GM21526 (cell line): Measurements from ENCODE around the gene WDFY2.
A peak's percentile ranks its signal among the peaks of the same experiment; 100 is the strongest.
"Not testable (repeated sequence)": the region's sequence is repeated elsewhere in the genome, so short reads cannot be mapped to it uniquely, and the experiment has no call there.

ENCODE experiments used
- ATAC-seq: cut with Tn5 transposase; IDR thresholded peaks from one replicate; pipeline ENCODE4 v1.9.1; 2021; ENCODE audit warnings: moderate library complexity; ENCODE audit not compliant: unreplicated experiment, low FRiP score

The WDFY2 gene

DNA sequence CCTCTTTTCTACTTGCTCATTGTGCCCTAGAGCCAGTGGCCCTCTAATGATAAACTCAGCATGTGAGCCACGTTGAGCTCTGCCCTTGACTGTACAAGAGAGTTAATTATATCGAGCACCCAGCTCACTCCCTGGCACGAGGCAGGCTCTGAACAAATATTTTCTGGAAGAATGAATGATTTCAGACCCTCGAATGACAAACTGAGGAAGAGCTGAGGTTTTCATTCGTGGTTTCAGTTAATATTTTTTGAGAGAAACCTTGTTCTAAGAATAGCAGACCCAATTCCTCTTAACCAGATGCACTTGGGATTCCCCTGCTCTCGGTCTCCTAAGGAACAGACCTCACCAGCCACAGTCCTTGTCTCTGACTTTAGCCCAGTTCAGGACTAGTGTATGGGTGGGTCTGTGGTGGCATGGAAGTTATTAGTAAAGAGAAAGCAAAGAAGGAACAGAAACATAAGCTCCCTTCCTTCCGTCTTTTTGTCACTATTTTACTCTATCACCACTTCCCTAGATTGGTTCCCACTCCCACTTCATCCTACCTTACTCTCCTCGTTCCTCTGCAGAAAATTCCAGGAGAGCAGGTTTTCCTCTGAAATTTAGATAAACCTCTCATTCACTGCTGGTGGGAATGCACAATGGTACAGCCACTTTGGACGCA is 22.1 kb upstream of the WDFY2 start:
- ATAC-seq, result no peak

DNA sequence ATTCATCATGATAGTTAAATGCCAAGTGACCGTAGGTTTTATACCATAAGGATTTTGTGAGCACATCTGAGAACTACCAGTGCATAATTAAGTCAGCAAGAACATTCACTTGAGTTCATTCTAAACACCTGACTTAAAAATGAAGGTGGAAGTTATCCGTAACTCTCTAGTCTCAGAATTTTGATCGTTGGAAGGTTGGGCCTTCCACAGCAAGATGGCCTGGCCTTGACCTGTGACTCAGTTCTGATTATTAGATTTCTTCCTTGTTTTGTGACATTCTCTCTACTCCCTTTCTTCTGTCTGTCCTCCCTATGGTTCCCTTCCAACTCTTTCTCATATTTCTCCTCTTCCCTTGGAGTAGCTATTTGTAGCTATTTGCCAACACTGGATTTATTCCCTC is 20.0 kb upstream of the WDFY2 start:
- ATAC-seq, result no peak

DNA sequence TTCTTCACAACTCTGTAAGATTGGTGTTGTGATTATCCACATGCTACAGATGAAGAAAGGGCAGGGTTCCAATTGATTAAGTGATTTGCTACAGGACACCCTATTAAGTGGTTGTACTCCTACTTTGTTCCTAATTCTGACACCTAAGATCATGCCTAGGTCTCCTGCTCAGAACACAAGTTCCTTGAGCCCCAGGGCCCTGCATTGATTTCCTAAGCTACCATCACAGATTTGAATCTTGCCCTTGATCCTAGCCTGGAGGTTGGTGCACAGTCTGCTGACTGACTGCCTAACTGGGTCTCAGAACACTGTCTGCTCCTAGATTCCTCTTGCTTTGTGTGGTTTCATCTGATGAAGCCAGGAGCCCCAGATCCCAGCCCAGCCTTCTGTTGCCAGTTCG is 19.6 kb upstream of the WDFY2 start:
- ATAC-seq, result no peak

DNA sequence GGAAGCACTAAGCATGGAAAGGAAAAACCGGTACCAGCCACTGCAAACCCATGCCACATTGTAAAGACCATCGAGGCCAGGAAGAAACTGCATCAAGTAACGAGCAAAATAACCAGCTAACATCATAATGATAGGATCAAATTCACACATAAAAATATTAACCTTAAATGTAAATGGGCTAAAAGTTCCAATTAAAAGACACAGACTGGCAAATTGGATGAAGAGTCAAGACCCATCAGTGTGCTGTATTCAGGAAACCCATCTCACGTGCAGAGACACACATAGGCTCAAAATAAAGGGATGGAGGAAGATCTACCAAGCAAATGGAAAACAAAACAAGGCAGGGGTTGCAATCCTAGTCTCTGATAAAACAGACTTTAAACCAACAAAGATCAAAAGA is 15.3 kb upstream of the WDFY2 start:
- not testable (repeated sequence) for ATAC-seq

DNA sequence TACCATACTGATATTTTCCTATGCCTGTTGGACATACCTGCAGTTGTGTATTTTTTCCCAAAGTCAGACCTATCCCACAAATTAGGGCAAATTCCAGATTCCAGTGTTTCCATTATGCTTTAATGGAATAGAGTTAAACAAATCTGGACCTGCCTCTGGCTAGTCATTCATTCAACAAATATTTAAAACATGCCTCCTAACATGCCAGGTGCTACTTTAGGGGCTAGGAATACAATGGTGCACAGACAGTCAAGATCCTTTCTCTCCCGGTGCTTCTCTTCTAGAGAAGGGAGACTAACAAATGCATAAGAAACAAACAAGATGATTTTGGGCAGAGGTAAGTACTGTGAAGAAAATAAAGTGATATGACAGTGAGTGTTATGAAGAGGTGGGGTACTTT is 7.5 kb upstream of the WDFY2 start:
- ATAC-seq, result no peak

DNA sequence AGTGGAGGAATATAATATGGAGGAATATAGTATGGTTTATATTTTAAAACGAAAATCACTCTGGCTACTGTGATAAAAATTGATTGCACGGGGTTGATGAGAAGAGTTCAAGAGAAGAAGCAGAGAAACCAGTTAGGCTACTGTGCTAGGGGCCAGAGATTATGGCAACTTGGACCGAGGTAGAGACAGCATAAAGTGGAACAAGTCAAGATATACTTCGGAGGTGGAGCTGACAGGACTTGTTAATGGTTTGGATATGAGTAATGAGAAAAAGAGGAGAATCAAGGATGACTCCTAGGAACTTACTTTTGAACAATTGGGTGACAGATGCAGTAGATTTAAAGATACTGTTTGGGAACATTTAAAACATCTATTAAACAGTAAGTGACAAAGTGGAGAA is 6.6 kb upstream of the WDFY2 start:
- ATAC-seq, result no peak

DNA sequence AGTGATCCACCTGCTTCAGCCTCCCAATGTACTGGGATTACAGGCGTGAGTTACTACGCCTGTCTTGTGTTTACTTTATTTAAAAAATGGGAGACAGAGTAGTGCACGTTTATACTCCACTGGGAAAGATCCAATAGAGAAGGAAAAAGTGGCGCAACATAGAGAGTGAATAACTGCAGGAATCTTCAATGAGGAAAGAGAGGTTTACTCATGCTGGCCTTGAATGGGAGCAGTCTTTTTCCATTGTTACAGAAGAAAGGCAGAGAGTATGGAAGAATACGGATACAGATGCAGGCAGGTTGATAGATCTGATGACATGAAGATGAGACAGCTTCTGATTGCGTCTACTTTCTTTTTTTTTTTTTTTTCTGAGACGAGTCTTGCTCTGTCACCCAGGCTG is 4.6 kb upstream of the WDFY2 start:
- no peak for ATAC-seq

DNA sequence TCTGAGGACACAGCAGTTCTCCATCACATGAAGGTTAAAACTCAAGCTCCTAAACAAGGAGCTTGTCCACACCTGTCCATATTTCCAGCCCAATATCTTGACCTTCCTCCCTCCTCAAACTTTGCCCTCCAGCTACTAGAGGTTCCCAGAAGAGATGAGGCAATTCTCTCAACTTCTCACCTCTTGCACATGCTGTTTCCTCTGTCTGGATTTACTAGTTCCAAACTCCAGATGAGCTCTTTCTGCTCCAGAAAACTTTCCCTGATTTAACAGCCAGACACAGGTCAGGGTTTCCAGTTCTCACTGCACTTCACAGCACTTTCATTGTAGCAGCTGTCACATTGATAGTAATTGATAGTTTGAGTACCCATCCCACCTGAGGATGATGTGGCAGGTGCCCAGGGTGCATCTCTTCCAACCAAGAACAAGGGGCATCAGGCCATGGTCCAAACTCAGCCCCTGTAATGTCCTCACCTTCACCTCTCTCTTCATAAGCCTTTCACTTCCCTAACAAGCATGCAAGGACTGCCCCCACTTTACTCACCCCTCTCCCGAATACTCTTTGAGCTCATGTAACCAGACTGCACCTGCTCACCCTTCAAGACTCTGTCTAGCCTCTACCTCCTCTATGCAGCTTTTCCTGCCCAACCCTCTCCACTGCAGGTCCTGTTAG is 3.0 kb upstream of the WDFY2 start:
- no peak for ATAC-seq

DNA sequence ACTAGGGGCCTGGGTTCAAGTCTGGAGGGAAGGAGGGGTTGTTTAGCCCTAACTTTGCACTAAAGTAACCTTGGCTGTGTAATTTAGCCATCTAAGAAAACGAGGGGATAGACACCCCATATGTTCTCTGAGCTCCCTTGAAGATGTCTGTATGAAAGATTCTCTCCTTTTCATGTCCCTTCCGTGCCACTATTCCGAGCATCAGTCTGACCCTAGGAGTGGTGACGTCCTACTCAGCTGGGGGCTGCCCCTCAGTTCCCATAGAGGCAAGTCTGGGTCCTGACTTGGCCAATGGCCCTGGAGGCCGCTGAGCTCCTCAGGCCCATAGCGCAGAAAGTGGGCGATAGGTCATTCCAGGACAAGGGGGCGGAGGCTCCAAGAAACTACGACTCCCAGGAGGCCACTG is 790 bp upstream of the WDFY2 start:
- no peak for ATAC-seq

DNA sequence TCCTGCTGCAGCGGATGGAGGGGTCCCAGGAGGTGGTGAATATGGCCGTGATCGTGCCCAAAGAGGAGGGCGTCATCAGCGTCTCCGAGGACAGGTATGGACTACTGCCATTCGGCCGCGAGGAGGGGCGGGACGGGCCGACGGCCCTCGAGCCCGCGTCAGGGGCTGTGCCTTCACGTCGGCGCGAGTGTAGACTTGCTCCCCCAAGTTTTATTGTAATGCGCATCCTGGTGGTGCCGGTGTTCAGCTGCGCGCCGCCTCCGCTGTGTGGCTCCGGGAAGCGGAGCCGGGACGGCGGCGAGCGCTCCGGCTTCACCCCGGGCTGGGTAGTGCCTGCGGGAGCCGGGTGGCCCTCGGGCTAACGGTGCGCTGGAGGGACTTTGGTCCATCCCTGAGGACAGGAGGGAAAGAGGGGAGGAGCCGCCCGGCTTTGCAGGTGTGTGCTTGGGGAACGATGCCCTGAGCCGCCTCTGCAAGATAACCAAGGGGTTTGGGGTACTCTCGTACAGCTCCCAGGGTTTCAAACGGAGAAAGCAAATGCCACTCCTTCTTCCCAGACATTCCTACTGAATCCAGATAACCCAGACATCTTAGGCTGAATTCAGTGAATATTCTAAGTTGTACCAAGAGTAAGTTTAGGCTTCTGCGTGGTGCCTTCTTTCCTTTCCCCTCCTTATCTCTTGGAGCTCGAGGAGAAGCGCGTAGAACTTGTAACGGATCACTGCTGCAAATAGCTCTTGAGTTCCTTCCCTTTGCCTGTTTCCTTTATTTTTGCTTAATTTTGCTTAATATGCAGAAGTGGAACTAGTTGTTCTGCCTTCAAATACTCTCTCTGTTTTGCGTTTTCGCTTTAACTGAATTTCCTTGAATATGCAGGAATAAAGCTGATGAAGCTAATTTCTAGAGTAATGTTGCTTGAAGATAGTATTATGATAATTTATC is 740 bp downstream of the WDFY2 start:
- peak; percentile 41 for ATAC-seq

DNA sequence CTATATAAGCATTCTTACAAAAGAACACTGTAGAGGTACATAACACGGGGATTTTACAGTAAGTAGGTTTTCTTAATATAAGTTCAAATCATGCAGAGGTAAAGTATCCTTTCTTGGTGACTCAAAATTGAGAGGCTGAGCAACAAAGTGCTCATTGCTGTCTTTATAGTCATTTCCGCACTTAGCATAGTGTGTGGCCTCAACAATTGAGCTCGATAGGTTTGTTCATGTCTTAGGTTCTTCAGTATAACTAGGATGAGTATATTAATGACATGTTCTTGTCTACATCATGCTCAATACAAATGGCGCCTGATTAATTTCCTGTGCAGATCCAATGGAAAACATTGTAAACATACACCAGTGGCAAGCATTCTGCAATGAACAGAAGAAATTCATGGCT is 1.4 kb downstream of the WDFY2 start:
- ATAC-seq, result no peak

DNA sequence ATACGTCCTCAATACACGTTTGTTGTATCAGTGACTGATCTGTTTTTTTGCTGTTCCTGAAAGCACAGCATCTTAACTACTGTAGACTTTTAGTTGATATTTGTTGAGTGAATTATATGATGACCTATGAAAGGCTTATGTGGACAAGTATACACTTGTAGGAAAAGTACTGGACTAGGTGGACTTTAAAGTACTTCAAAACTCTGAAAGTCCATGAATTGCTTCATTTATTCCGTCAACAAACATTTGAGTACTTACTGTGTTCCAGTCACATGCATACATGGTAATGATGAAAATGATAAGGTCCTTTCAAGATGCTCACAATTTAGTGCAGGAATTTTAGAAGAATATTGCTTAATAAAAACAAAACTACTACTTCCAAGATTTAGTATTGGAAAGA is 3.1 kb downstream of the WDFY2 start:
- no peak for ATAC-seq

DNA sequence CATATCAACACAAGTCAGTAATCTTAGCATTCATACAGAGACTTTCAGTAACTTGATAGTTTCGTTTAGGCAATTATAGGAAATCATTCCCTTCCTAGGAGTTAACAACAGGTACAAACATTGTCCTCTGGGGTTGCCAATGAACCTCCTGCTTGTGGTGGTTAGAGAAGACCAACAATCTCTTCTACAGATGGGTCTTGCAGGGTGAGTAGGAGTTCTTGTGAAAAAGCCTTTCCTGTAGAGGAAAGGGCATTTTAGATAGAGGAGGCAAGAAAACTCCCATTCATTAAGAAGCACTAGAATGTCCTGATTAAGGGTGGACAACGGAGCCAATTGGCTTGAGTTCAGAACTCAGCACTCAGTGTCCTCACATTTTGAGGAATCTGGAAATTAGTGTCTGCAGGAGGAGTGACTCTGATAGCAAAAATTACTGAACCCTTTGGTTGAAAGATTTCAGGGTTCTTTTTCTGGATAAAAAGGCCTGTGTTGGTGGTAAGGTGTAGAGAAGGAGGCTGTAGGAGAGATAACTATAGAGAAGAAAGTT is 4.2 kb downstream of the WDFY2 start:
- ATAC-seq, result no peak

DNA sequence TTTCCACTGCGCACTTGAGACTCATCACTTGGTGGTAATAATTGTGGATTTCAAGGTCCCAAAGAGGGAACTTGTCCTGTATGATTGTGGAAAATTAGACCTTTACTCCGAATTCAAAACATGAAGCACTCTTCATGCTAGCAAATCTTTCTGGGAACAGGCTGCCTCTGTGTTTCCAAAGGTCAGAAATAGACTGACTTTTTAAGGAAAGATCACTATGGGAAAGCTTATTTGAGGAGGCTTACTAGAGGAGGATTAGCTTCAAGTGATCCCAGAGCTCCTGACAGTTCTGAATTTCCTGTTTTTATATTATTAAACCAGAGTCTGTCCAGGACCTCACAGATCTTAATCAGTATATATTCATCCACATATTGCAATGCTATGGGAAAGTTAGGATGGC is 5.5 kb downstream of the WDFY2 start:
- no peak for ATAC-seq

DNA sequence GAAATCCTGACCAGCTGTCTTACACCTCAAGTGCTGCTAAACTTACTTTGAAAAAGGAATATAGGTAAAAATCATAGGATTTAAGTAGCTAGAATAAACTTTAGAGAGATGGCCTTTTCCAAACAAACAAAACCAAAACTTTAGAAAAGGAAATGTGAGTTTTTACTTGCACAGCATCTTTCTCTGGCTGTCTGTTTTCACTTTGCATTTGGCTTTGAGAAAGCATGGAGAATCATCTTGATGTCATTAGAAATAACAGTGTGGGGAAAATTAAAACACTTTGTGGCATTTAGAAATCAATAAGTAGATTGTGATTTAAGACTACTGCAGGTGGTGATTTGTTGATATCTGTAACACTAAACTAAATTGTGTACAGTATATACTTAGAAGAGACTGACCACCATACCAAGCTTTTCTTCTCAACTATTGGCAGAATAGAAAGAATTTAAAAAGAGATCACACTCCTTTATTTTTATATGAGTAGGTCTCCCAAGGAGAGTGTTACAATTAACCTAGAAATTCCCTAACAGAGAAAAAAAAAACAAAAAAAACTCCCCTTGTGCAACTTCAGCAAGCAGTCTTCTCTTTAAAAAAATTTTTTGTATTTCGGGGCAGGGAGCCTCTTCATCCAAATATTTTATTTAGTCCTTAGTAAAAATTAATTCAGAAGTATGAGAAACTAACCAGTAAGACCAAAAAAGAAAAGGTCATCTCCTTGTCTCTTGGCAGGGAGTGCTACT is 6.1 kb downstream of the WDFY2 start:
- ATAC-seq, result no peak

DNA sequence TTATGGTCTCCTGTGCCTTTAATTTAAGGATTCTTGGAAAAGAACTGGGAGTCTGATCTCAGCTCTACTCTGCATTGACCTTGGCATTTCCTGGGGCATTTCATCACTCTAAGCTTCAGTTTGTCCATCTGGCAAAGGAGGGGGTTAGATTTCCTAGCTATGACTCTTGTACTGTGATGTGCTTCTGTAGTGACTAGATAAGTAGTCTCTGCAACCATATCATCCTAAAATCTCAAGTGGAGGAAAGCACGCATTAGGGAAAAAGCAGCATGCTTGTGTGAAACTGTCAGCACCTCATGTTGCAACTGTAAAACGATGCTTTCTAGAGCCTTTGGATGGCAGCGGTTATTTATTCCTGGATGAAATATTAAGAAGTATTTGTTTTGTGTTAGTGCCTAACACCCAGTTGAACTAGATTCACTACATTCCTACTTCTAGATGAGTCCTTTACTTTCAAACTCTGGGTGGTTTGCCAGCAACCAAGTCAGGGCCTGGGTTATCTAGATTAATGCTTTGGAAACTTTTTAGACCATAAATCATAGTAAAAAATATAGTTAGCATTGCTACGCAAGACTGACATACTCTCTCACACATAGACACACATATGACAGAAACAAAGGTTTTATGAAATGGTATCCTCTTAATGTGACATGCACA is 6.8 kb downstream of the WDFY2 start:
- no peak for ATAC-seq

DNA sequence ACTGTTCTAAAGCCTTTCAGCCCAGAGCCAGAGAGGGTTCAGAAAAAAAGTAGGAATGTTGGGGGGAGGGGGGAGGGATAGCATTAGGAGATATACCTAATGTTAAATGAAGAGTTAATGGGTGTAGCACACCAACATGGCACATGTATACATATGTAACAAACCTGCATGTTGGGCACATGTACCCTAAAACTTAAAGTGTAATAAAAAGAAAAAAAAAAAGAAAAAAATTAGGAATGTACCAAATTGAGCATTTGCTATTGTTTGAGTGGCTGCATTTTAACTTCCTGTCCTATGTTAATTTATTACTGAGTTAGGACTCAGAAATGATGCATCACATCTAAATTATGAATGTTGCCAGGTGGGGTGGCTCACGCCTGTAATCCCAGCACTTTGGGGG is 7.7 kb downstream of the WDFY2 start:
- ATAC-seq, result not testable (repeated sequence)

DNA sequence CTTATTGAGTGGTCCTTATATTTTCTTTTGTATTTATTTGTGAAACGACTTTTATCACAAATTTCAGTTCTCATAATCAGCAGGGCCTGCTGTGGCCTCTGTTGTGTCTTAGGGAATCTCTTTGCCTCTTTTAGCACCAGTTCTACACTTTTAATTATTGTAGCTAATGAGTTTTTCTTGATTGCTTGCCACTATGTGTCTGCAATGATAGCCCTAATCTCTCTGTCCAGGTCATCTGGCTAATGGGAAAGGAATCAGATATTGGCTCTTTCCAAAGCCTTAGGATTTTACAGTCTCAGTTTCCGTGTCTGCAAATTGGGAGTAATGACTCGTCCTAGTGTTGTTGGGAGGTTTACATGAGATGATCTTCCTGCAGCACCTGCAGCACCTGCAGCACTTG is 10.2 kb downstream of the WDFY2 start:
- no peak for ATAC-seq

DNA sequence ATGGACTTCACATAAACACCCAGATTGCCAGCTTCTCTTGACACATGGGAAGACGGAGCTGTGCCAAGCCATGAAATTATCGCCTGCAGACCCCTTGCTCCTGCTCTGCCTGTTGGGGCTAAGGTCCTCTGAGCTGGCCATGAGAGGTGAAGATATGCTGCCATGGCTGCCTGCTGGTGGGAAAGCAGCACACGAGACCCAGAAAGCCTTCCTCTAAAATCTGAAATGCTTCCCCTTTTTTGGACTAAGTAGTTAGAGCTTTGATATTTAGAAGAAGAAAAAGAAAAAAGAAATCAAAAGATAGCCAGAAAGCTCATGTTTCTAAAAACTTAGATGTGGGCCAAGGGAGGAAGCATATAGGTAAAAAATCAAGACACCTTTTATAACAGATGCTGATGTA is 11.2 kb downstream of the WDFY2 start:
- ATAC-seq, result no peak

DNA sequence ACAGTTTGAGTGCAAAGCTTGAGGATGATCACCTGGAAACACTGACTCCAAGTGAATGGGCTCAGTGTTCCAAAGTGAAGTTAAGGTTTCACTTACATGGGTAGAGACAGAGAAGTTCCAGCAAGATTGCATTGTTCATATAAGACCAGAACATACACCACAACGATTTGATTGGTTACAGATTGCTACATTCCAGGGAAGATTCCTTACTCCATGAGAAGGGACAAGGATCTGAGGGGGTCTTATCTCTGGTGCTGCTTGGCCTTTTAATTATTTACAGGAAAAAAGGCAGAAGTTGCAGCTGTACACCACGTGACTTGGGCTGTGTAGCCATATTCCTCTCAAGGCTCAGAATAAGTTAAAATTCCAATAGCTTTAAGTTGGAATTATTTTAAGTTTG is 12.3 kb downstream of the WDFY2 start:
- no peak for ATAC-seq
